Muscle of leg (tissue), 11 donors: ENCODE data around the gene TEX28. TPM values are rescaled to one million over a fixed set of nuclear protein-coding genes. Genes with fewer than 3 reads are reported as not detected.
"Not testable (repeated sequence)": the region's sequence is repeated elsewhere in the genome, so short reads cannot be mapped to it uniquely, and the experiment has no call there.

Source experiments
- DNase-seq: peaks from one replicate; pipeline ENCODE4 v3.0.0; 2013
- H3K27ac ChIP-seq: one replicate; pipeline ENCODE4 v1.5.1; 2013; ENCODE audit warnings: mild to moderate bottlenecking, low read length, control low read depth
- H3K27me3 ChIP-seq: one replicate; pipeline ENCODE4 v1.6.1; 2013; ENCODE audit warnings: low read length; ENCODE audit not compliant: control insufficient read depth, insufficient read depth
- H3K36me3 ChIP-seq: one replicate; pipeline ENCODE4 v1.6.1; 2013; ENCODE audit warnings: low read length; ENCODE audit not compliant: control insufficient read depth, insufficient read depth
- H3K4me1 ChIP-seq: one replicate; pipeline ENCODE4 v1.6.1; 2013; ENCODE audit warnings: low read length; ENCODE audit not compliant: control insufficient read depth, insufficient read depth
- H3K4me3 ChIP-seq: one replicate; pipeline ENCODE4 v1.5.1; 2013; ENCODE audit warnings: low read length, control low read depth
- H3K9me3 ChIP-seq: replicated peaks from 2 replicates; pipeline ENCODE4 v1.6.1; 2013; ENCODE audit warnings: low read depth, low read length; ENCODE audit not compliant: control insufficient read depth
- WGBS: methylation state at CpG from one replicate; pipeline ENCODE4 v1.1.5; 2013; ENCODE audit warnings: missing lambda C conversion rate; ENCODE audit not compliant: insufficient coverage; 5-methylcytosine and 5-hydroxymethylcytosine counted together
- polyA plus RNA-seq, 8 donors: library from polyadenylated mRNA; unstranded; fragments of 120-200 nt; gene quantifications; one replicate each; pipeline versions ENCODE4 v1.2.1 to v1.2.3, GENCODE V29; 2013; ENCODE audit warnings: inconsistent platforms in 1 of 8, low replicate concordance in 1 of 8; ENCODE audit not compliant: insufficient read length in 8 of 8, insufficient read depth in 1 of 8
- total RNA-seq: library from RNA; stranded (reverse); fragments of 120-200 nt; gene quantifications from one replicate; pipeline ENCODE4 v1.2.4, GENCODE V29; 2013

The TEX28 gene
- total and polyA plus RNA-seq, 9 donors: not detected

- not testable (repeated sequence) for DNase-seq, H3K4me1 ChIP-seq, H3K4me3 ChIP-seq, H3K27ac ChIP-seq, H3K36me3 ChIP-seq, H3K9me3 ChIP-seq, H3K27me3 ChIP-seq
- 78% methylated on average over 3 of the region's 7 CpGs for WGBS
Measured at GRCh38 chrX:154302998-154303397, 8.1 kb upstream of the TEX28 start.

DNA sequence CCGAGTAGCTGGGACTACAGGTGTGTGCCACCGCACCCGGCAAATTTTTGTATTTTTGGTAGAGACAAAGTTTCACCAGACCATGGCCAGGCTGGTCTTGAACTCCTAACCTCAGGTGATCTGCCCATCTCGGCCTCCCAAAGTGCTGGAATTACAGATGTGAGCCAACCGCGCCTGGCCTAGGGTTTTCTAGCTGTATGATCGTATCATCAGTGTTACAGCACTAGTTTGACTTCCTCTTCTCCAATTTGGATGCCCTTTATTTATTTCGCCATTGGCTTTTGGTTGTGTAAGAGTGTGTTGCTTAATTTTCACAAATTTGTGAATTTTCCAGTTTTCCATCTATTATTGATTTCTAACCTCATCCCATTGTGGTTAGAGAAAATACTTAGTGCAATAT is 5.9 kb upstream of the TEX28 start:
- H3K36me3 ChIP-seq: no peaks in the 10 kb centered on the region
- no peaks in the 10 kb centered on the region for H3K4me1 ChIP-seq
- no peak for DNase-seq
- H3K4me3 ChIP-seq: no peak overlapping the region
- 98% methylated on average over 4 of the region's 8 CpGs for WGBS
- no peaks in the 10 kb centered on the region for H3K27me3 ChIP-seq
- H3K27ac ChIP-seq: no peak overlapping the region
- no peaks in the 10 kb centered on the region for H3K9me3 ChIP-seq

DNA sequence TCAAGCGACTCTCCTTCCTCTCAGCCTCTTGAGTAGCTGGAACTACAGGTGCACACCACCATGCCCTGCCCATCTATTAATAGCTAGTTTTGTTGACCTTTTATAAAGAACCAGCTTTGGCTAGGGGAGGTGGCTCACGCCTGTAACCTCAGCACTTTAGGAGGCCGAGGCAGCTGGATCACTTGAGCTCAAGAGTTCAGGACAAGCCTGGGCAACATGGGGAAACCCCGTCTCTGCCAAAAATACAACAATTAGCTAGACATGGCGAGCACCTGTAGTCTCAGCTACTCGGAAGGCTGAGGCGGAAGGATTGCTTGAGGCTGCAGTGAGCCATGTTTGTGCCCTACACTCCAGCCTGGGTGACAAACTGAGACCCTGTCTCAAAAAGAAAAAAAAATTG is 3.4 kb upstream of the TEX28 start:
- H3K36me3 ChIP-seq: no peaks in the 10 kb centered on the region
- DNase-seq: no peak
- H3K27ac ChIP-seq: no peak overlapping the region
- H3K9me3 ChIP-seq: no peaks in the 10 kb centered on the region
- 74% methylated on average over 3 of the region's 7 CpGs for WGBS
- no peaks in the 10 kb centered on the region for H3K4me1 ChIP-seq
- H3K4me3 ChIP-seq: no peak overlapping the region
- H3K27me3 ChIP-seq: no peaks in the 10 kb centered on the region

DNA sequence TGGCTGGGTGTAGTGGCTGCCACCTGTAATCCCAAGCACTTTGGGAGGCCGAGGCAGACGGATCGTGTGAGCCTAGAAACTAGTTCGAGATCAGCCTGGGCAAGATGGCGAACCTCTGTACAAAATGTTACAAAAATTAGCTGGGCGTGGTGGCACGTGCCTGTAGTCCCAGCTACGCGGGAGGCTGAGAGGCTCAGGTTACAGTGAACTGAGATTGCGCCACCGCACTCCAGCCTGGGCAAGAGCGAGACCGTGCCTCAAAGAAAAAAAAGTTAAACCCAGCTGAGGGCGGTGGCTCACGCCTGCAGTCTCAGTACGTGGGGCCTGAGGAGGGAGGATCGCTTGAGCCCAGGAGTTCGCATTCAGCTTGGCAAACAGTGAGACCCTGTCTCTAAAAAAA is 1.8 kb upstream of the TEX28 start:
- DNase-seq: no peak
- Histone ChIP-seq H3K36me3 (no peaks in the 10 kb centered on the region), H3K27me3 (no peaks in the 10 kb centered on the region), H3K4me3 (no peak overlapping the region), H3K4me1 (no peaks in the 10 kb centered on the region), H3K27ac (no peak overlapping the region), H3K9me3 (no peaks in the 10 kb centered on the region)
- 83% methylated on average over 18 of the region's 18 CpGs for WGBS

DNA sequence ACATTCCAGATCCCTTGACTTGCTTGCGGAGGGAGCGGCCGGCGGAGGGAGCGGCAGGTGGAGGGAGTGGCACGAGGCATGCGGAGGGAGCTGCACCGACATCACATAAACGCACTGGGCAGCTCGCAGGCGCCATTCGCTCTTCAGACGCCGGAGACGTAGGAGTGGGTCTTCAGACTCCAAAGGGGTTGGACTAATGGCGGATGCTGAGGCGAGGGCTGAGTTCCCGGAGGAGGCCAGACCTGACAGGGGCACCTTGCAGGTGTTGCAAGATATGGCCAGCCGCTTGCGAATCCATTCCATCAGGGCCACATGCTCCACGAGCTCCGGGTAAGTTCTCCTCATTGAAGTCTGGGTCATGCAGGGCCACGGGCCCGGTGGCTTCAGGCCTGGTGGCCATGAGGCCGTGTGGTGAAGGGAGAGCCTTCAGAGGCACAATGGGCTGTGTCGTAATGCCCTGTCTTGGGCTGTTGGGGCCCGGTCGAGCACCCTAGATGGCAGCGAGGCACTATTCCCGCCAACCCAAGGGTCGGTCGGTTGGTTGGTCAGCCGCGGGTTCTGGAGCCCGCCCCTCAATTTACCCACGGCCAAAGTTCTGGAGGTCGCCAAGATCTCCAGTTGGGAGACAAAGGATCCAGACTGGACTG is 863 bp upstream of the TEX28 start, which contains the start of gene TKTL1:
TSS of gene TKTL1 (plus strand) at position 132 of the 647 bp plus-strand sequence. CDS start at position 197, 65 bp downstream.
- Histone ChIP-seq H3K27ac (no peak within 1 kb of the TSS), H3K36me3 (no peaks in the 10 kb centered on the region), H3K4me1 (no peaks in the 10 kb centered on the region), H3K4me3 (no peak within 1 kb of the TSS), H3K27me3 (no peaks in the 10 kb centered on the region), H3K9me3 (no peaks in the 10 kb centered on the region)
- no peak for DNase-seq
- WGBS: 96% methylated on average over 37 of the region's 37 CpGs

DNA sequence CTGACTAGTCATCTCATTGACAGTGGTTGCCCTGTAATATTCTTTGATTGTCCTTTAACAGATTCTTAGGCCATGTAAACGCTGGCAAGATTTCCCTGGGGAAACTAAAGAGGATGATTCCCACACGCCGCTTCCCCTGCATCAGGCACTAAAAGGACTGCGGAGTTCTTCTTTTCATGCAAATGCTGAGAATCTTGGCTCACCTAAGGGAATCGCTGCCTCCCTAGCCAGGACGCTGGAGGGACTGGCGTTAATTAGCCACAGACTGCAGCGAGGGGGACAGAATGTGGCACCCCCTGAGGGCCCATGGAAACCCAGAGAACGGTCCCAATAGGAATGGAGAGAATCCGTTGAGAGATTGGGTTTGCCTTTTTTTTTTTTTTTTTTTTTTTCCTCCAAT is 8.5 kb downstream of the TEX28 start:
- H3K27me3 ChIP-seq, H3K36me3 ChIP-seq, H3K4me3 ChIP-seq, H3K27ac ChIP-seq, DNase-seq, H3K9me3 ChIP-seq, H3K4me1 ChIP-seq: not testable (repeated sequence)
- WGBS: no CpG with 5 or more reads among the region's 10 CpGs

DNA sequence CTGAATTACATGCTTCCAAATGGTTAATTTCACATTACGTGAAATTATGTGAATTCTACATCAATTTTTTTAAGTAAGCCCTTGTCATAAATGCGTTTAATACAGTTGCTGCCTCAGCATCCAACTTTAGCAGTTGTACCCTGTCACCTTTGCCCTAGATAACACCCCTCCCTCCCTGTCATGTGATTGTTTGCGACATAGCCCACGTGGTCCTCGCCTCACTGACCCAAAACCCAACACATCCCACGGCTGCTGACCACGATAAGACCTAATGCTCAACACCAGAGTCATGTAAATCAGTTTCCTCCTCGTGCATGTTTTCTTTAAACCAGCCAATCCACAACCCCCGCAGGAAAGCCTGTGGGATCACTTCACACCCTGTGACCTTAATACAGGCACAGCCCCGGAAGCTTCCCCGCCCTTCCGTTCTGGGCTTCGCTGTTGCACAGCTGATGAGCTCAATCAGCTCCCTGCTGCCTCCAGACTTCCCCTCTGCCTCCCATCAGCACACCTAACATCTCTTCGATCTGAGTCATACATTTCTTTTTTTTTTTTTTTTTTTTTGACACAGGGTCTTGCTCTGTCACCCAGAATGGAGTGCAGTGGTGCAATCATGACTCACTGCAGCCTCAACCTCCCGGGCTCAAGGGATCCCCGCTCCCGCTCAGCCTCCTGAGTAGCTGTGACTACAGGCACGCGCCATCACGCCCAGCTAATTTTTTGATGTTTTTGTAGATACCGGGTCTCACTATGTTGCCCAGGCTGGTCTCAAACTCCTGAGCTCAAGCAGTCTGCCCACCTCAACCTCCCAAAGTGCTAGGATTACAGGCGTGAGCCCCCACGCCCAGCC is 10.2 kb downstream of the TEX28 start:
- DNase-seq, H3K27ac ChIP-seq, H3K9me3 ChIP-seq, H3K4me1 ChIP-seq, H3K27me3 ChIP-seq, H3K36me3 ChIP-seq, H3K4me3 ChIP-seq: not testable (repeated sequence)
- WGBS: no CpG with 5 or more reads among the region's 23 CpGs

DNA sequence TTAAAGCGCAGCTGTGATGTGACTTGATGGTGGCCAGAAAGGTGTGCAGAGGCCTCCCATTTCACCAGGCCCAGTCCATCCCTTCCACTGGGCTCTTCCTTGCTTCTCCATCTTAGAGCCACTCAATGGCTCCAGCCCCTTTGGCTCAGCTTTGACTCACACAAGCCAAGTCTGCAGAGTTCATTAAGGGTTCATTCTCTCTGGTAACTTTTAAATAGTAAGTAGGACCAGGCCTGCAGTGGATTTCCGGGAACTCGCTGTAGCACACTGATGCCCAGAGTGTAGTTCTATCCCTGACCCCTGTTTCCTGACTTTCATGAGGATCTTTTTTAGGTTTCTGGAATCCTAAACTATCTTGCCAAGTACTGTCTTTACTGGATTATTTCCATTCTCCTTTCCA is 25.7 kb downstream of the TEX28 start:
- H3K27me3 ChIP-seq, H3K27ac ChIP-seq, H3K4me3 ChIP-seq, H3K36me3 ChIP-seq, H3K4me1 ChIP-seq, H3K9me3 ChIP-seq, DNase-seq: not testable (repeated sequence)
- WGBS: no CpG with 5 or more reads among the region's 3 CpGs

DNA sequence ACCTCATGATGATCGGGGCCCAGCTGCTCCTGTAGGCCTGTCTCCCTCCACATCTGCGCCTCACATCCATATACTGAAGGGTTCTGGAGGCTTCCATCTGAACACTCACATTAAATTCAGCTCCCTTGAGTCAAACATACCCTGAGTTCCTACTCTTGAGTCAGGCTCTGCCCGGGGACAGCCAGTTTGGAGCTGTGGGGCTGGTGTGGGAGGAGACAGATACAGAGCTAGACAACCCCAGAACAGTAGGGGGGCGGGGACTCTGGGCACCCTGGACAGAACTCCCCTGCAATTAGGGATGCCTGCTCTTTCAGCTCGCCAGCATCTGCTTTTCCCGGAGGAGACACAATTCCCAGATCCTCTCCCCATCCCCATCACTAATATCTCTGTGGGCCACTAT is 31.9 kb downstream of the TEX28 start:
- no CpG with 5 or more reads among the region's 6 CpGs for WGBS
- DNase-seq, H3K36me3 ChIP-seq, H3K9me3 ChIP-seq, H3K27me3 ChIP-seq, H3K4me3 ChIP-seq, H3K27ac ChIP-seq, H3K4me1 ChIP-seq: not testable (repeated sequence)

- H3K9me3 ChIP-seq, H3K4me3 ChIP-seq, H3K4me1 ChIP-seq, DNase-seq, H3K27me3 ChIP-seq, H3K36me3 ChIP-seq, H3K27ac ChIP-seq: not testable (repeated sequence)
- no CpG with 5 or more reads among the region's 10 CpGs for WGBS
Measured at GRCh38 chrX:154258711-154259110, 36.2 kb downstream of the TEX28 start.
